Activated CD4-positive, alpha-beta T cell treated with anti-CD3 and anti-CD28 coated beads, Interleukin-2, Interleukin-6, amounts not matched to agents 100 ng/mL and 50 ng/mL, durations not matched to agents 16 hours and 8 hours (primary cell): ENCODE measurements around the gene PIGK.

Experiments
- DNase-seq: peaks from one replicate; pipeline ENCODE4 v3.0.0-alpha.2; 2020

PIGK gene

DNA sequence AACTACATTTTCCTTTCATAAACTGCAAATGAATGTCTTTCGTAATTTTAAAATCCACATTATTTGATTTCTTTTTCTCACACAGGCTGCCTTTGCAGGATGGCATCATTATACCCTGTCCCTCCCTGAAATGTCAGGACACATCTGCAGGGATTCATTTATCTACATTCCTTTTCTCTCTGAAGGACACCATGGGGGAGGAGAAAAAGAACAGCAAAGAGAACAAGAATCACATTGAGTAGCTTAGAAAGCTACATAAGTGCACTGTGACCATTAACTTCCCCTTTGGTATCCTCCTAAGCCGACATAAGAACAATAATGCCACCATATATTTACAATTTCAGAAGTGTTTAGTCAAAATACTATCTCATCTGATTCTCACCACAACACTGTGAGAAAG is 129.5 kb downstream of the PIGK start:
- DNase-seq = no peak

DNA sequence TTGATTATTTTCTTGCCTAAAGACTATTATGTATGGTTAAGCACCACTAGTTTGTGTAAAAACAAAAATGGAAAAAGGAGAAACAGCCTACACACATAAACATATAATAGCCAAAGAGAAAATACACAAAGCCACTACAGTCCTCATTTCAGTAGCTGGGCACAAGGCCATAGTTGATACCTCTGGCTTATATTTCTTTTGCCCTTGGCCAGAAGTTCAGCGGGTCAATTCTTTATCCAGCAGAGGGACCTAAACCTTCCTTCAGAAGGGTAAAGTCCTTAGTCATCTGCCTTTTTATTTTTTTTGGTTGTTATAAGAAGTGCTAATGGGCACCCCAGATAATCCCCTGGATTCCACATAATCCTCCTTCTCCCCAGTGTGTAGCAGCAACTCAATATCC is 134.1 kb downstream of the PIGK start:
- no peak for DNase-seq

DNA sequence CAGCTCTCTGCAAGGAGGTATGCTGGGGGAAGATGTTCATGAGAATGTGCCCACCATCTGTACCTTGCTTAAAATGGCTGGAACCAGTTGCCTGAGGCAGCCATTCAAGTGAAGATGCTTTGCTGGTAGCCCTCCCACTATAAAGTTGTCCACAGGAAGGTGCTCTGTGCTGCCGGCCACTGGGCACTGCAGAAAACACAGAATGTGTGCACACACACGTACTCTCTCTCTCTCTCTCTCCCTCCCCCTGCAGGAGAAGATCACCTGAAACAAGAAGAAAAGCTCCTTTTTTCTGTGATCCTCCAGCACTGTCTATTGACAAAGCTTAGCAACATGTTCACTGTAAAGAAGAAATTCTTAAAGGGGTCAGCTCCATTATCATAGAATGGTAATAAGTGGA is 134.8 kb downstream of the PIGK start:
- no peak for DNase-seq

DNA sequence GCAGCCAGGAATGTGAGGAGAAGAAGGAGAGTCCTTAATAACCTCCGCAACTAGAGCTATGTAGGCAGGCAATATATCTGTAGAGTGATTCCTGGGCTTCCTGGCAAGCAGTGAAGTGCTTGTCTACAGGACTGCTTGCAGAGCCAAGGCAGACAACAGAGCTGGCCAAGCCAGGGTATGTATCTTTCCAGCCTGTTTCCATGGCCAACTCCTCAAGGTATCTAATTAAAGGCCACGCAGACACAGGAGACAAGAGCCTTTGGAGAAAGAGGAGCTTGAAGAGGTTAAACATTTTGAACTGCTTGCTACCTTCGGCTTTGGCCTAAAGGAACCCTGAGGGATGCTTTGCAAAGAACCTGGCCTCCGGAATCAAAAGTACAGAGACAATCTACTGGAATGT is 137.4 kb downstream of the PIGK start:
- DNase-seq = no peak

DNA sequence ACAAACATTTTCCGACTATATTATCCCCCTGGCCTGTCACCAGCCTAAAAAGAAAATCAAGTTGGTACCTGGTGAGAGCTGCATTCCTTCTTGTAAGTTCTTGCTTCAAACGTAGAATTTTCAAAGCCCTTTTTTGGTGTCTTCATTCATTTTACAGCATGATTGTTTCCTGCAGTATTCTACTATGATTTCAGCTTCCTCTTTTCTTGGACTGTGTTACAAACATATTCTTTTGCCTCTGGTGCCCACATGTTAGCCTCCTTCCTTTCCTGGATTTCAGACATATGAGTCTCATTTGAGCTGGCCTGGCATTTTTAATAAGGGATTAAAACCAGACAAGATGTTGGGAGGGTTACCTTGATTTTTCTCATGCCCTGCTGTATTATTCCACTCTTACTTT is 142.5 kb downstream of the PIGK start:
- DNase-seq = no peak

DNA sequence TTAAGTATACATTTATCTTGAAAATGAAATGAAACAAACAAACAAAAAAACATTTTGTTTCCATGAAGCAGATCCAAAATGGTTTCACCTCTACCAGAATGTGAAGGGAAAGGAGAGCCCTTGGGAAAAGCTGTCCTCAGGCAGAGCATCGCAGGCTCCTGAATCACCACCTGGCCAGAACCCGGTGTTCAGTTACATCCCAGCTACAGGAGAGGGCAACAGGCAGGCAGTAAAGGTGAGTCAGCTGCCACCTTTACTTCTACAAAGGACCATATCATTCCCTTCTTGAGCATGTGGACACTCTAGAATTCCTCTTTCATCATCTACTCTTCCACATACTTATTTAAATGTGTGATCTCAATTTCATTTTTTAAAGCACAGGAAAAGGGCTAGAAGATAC is 151.2 kb downstream of the PIGK start:
- DNase-seq = no peak

DNA sequence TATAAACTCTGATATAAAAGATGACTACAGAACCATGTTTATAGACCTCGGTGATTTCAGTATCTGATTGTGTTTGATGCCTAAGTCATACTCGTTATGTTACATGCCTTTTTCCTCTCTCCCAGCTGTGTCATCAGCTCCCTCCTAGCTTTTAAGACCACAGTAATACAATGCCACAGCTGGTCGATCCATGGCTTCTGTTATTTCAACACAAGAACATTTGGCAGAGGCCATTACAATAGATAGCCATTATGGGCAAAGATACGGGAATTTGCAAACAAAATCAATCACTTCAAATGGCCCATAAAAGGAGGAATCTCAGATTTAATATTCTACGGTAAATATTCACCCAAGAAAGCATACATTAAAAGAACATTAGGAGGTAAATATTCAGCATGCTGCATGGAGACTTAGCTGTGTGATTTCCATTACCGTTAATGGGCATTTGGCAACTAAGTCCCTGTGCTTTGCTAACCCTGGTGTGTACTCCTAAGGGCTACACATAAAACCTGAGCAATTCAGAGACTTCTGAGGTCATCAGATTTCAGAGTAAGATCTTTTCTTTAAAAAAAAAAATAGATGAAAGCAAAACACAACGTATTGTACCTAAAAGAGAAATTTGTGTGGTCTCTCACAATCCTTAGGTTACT is 153.4 kb downstream of the PIGK start:
- no peak for DNase-seq

DNA sequence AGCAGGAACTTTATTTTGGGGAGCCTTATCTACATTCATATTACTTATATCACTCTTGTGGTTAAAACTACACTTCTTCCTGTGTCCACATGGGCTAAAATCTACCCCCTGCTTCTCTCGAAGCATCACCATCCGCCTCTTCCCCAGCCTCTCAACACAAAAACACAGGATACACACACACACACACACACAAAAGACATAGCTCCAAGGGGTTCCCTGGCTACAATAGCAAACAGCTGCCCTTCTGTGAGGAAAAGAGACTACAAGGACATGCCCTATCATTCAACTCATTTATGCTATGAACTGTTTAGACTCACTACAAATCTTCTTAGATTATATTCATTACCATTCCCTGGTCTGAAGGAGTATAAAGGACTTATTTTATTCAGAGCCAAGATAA is 155.0 kb downstream of the PIGK start:
- DNase-seq = no peak

DNA sequence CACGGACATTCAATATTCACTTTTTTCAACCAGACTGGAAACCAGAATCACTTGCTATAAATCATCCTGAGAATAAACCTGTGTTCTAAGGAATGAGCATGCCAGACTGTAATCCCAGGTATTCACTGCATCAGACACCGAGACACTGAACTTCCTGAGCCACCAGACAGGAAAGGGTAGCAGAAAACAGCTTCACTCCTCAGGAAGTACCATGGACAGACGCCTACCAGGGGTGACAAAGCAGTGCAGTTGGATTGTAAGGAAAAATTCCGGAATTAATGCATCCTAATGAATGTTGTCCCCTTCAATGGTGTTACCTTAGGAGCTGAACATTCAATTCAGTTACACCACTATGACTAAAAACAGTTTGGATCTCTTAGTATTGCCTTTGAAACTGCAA is 156.1 kb downstream of the PIGK start:
- DNase-seq = no peak

DNA sequence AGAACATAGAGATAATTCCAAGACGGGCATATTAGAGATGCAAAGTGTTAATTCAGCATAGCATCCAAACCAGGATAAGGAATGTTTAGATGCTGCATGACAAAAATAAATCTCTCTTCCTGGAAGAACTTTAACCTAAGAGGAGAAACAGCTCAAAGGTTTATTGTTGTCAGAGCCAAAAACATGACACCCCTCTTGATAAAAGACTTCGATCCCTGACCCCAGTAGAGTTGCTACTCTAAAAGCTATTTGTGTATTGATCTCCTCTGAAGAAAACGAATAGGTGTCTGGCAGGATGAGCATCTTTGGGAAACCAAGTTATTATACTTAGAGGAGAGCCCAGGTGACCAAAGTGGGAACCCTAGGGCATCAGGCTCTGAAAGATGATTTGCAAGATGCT is 158.1 kb downstream of the PIGK start:
- no peak for DNase-seq

DNA sequence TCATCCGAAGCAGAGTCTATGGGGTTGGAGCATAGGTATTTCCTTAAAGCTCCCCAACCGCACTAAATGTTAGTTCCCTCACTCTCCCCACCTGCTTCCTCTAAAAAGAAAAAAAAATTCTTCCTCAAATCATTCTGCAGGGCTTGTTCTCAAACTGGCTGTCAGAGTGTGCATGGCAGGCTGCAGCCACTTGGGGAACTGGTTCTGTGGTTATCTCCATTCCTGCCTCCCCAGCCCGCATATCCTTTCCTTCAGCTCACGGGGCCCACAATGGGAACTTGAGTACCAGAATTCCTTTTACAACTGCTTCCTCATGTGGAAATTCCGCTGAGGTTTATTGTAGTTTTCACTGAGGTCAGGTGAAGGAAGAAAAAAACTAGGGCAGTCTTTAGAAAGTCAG is 159.2 kb downstream of the PIGK start:
- DNase-seq = no peak

DNA sequence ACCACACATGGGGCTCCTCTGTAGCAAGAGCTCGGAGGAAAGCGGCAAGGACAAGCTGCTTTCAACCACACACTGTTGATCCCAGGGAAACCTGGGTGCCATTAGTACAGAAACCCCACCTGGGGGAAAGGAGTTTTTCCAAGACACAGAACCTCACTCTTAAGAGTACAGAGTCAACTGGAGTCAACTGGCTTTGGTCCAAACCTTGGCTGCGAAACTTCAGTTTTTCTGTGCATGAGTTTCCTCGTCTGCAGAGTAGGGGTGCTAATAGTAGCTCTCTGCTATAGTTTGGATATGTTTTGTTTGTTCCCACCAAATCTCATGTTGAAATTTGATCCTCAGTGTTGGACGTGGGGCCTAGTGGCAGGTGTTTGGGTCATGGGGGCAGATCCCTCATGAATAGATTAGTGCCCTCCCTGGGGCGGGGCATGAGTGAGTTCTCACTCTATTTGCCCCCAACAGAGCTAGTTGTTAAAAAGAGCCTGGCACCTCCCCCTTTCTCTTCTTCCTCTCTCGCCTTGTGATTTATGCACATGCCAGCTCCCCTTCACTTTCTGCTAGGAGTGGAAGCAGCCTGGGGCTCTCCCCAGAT is 161.1 kb downstream of the PIGK start:
- DNase-seq = no peak

DNA sequence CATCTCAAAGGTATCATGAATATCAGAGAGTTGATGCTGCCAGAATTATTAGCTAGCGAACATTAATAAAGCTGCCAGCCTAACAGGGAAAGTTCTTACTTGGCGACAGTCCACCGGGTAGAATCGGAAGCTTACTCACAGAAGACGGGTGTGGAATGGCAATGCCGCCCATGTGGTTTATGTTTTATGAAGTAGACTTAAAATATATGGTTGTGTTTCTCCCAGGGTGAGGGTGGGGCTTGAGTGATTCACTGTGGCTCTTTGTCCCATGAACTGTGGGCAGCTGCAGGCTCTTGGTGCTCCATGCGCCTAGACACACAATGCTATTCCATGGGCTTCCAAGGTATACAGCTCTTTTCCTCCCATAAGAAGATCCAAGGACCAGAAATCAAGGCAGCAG is 162.7 kb downstream of the PIGK start:
- DNase-seq = no peak

DNA sequence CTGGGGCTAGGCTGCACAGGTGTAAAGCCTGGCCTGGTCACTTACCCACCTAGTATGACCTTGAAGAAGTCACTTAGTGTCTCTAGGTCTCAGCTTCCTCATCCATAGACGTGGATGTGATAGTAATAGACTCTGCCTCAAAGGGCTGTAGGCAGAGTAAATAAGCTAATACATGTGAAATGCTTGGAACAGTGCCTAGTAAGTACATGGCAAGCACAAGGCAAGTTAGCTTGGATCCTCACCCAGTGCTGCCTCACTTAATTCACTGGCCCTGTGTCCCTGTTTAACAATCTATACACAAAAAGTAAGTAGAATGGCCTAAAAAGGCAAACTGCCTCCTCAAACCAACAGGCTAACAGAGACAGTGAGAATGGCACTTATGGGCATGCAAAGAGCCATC is 167.8 kb downstream of the PIGK start:
- DNase-seq = no peak

DNA sequence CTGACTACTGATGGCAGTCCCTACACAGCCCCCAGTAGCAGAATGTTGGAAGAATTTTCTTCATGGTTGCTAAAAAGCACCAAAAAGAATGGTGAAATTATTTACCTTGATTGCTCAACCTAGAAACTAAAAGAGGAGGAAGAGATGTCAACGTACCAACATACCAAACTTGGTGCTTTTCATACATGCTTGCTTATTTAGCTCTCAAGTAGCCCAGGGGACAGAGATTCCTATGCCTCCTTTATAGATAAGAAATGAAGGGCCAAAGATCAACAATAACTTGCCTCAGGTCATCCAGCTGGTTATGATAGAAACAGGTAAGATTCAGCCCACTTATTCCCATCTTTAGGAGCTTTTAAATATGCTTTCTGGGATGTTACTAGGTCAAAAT is 170.6 kb downstream of the PIGK start:
- no peak for DNase-seq

DNA sequence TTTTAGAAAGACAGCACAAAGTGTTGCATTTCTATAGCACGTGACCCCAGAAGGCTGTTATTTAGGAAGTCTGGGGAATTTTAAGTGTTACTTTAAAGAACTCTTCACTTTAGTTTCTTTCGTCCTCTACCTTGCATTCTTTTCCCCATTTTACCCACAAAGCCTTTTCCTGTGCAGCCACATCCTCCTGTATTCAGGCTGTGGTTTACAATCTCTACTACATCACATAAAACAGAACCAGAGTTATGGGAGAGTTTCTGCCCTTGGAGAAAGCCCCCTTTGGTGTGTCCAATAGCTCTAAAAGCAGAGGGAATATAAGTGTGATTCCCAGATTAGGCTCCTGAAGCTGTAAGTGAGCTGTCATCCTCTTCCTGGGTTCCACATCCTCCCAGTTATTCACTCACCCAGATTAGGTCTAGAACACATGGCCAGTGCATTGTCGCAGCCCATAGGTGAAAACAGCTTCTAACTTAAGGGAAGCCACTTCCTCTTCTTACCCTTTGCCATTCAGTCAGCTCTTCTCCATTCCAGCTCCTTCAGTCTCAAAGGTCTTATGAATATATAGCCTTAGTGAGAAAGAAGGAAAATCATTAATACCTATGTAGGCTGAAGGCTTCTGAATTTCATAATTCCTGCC is 171.1 kb downstream of the PIGK start:
- no peak for DNase-seq

DNA sequence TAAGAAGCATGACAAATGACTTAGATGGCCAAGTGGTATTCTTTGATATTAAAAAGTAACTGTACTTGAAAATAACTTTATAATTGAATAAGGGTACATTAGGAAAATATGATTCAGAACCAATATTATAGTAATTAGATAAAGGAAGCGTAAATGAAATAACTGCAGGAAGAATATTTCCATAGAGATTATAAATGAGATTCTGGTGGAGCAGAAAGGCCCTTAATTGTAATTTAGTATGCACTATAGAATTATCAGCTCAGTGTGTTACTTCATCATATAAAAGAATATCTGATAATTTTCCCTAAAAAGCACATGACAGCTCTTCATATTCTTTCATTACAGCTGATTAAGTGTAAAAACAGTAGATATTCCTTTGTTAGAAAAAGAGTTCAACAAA is 171.7 kb downstream of the PIGK start:
- no peak for DNase-seq

DNA sequence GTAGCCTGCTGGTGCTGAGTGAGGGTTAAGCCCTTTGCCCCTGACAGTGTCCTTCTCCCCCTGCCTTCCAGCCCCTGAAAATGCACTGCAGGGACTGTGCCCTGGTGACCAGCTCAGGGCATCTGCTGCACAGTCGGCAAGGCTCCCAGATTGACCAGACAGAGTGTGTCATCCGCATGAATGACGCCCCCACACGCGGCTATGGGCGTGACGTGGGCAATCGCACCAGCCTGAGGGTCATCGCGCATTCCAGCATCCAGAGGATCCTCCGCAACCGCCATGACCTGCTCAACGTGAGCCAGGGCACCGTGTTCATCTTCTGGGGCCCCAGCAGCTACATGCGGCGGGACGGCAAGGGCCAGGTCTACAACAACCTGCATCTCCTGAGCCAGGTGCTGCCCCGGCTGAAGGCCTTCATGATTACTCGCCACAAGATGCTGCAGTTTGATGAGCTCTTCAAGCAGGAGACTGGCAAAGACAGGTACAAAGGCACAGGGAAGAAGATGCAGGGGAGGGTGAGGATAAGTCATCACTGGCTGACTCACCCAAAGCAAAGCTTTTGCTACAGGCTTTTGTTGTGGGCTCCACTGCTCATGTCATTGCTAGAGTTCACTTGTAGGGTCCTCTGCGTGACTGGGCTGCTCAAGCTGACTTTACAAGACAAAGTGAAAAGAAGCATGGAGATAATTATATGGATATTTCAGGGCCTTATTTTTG is 174.9 kb downstream of the PIGK start:
- DNase-seq = no peak

DNA sequence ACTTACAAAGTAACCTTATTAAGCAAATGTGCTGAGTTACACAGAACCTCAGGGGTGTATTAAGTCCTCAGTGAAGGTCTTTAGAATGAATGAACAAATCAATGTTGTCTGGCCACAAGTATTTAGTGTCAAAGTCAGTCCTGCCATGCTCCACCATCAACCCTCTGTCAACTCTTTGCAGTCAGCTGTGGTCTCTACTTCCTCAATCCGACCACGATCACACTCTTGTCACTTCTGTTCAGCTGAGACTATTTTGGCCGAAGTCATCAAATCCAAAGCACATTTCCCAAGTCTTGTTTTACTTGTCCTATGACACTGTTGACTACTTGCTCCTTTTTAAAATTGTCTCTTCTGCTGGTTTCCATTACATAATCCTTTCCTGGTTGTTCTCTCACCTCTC is 178.4 kb downstream of the PIGK start:
- no peak for DNase-seq

DNA sequence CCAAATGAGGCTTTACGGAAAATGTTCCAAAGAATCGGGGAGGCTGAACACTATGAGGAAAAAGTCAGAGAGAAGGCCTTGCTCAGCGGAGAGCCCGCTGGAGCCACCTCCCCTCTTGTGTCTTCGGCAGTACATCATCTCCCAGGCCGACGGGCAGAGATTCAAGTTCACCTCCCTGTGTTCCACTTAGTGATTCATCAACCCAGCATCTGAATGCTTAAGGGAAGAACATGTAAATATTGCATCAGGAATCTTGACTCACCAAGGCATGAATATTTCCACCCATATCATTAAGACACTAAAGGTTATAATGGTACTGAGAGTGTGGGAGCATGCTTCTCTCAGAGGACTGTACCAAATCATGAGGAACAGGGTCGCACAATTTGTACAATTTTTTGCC is 179.5 kb downstream of the PIGK start:
- no peak for DNase-seq

DNA sequence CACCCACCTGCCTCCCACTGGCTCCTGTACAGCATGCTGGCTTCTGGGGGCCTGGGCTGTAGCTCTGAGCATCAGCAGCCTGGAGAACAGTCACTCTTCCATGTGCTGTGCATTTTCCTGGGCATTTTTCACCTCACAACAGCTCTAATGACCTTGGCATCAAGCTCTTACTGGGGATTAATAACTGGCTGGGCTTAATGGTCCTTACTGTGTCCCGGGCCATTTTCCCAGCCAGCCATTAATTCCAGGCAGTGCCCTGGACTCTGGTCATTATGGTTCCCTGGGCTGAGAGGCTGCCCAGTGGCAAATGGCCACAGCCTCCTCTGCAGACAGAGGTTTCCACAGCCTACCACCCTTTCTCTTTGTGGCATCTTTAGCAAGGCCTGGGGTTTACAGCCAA is 180.1 kb downstream of the PIGK start:
- DNase-seq = no peak
